OCI-LY3 (cell line): ENCODE data around the gene CDH23.

Experiments used
- H2AFZ ChIP-seq: fragments of 200-600, 300-600 bp; shearing (Covaris generic); 2 replicates; pipeline ENCODE4 v1.6.0; 2014; ENCODE audit warnings: antibody characterized with exemption, low read depth, low read length
- H3K27ac ChIP-seq: fragments of 200-600, 300-600 bp; sonication (generic); 2 replicates; pipeline ENCODE4 v1.5.1; 2014; ENCODE audit warnings: mild to moderate bottlenecking, low read length, moderate library complexity, mixed read lengths
- H3K27me3 ChIP-seq: fragments of 200-600, 300-600 bp; sonication (generic); 2 replicates; pipeline ENCODE4 v1.6.1; 2014; ENCODE audit warnings: low read depth, low read length, mixed read lengths
- H3K36me3 ChIP-seq: fragments of 200-600, 300-600 bp; sonication (generic); replicated peaks from 2 replicates; pipeline ENCODE3; 2014; ENCODE audit warnings: low read depth, low read length, mixed read lengths
- H3K4me1 ChIP-seq: fragments of 300-600, 200-600 bp; sonication (generic); 2 replicates; pipeline ENCODE4 v1.6.1; 2014; ENCODE audit warnings: low read length, mixed read lengths
- H3K4me2 ChIP-seq: fragments of 200-600, 300-600 bp; sonication (generic); 2 replicates; pipeline ENCODE4 v1.6.1; 2014; ENCODE audit warnings: low read length, mixed read lengths
- H3K4me3 ChIP-seq: fragments of 300-600, 200-600 bp; sonication (generic); 2 replicates; pipeline ENCODE4 v1.5.1; 2014; ENCODE audit warnings: antibody characterized with exemption, mild to moderate bottlenecking, low read length, moderate library complexity
- H3K79me2 ChIP-seq: fragments of 300-600, 200-600 bp; shearing (Covaris generic); 2 replicates; pipeline ENCODE4 v1.6.1; 2014; ENCODE audit warnings: mild to moderate bottlenecking, low read length, mixed read lengths
- H3K9ac ChIP-seq: fragments of 300-600, 200-600 bp; shearing (Covaris generic); 2 replicates; pipeline ENCODE4 v1.6.0; 2014; ENCODE audit warnings: mild to moderate bottlenecking, low read length, moderate library complexity
- H3K9me3 ChIP-seq: fragments of 200-600, 300-600 bp; shearing (Covaris generic); 2 replicates; pipeline ENCODE4 v1.6.1; 2014; ENCODE audit warnings: low read length, mixed read lengths; ENCODE audit not compliant: insufficient read depth
- H4K20me1 ChIP-seq: fragments of 200-600, 300-600 bp; sonication (generic); 2 replicates; pipeline ENCODE4 v1.6.1; 2016; ENCODE audit warnings: low read length, mixed read lengths; ENCODE audit not compliant: insufficient read depth
- EZH2phosphoT487 ChIP-seq: fragments of 200-600 bp; shearing (Covaris generic); IDR thresholded peaks from 2 replicates; pipeline ENCODE4 v1.6.1; 2018; ENCODE audit warnings: antibody characterized with exemption, mixed run types, low read depth
- TF ChIP-seq, protein P1 (sequence below): fragments of 200-600, 300-600 bp; sonication (generic); IDR thresholded peaks from 2 replicates; pipeline ENCODE4 v1.5.1; 2014; ENCODE audit warnings: antibody characterized with exemption, low read length, low read depth

Gene CDH23

DNA sequence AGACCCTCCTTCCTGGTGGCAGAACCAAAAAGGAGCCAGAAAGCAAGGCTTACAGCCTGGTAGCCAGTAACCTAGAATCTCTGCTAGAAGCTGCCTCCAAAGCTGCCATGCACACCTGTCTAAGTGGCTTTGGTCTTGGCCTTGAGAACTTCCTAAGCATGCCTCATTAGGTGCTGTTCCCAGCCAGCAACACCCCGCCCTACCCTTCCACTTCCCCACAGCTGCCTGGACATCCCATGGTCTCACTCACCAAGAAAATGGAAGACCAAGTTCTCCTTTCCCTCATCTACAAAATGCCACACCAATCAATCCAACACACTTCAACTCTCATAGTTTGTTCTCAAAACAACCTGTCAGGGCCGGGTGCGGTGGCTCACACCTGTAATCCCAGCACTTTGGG is 450.1 kb downstream of the CDH23 start:
- Histone ChIP-seq H2AFZ (no peak overlapping the region), H3K36me3 (no peaks in the 10 kb centered on the region), H3K79me2 (peaks cover 44% of the 10 kb centered on the region), H3K4me3 (no peak overlapping the region), H3K9me3 (no peaks in the 10 kb centered on the region), H4K20me1 (peaks cover 57% of the 10 kb centered on the region), H3K4me1 (peaks cover 11% of the 10 kb centered on the region), H3K27me3 (peaks cover 12% of the 10 kb centered on the region), H3K4me2 (no peak overlapping the region), H3K27ac (no peak overlapping the region), H3K9ac (no peak overlapping the region)
- TF ChIP-seq, protein P1, sequence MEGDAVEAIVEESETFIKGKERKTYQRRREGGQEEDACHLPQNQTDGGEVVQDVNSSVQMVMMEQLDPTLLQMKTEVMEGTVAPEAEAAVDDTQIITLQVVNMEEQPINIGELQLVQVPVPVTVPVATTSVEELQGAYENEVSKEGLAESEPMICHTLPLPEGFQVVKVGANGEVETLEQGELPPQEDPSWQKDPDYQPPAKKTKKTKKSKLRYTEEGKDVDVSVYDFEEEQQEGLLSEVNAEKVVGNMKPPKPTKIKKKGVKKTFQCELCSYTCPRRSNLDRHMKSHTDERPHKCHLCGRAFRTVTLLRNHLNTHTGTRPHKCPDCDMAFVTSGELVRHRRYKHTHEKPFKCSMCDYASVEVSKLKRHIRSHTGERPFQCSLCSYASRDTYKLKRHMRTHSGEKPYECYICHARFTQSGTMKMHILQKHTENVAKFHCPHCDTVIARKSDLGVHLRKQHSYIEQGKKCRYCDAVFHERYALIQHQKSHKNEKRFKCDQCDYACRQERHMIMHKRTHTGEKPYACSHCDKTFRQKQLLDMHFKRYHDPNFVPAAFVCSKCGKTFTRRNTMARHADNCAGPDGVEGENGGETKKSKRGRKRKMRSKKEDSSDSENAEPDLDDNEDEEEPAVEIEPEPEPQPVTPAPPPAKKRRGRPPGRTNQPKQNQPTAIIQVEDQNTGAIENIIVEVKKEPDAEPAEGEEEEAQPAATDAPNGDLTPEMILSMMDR = no peak
- no peak for TF ChIP-seq EZH2phosphoT487

DNA sequence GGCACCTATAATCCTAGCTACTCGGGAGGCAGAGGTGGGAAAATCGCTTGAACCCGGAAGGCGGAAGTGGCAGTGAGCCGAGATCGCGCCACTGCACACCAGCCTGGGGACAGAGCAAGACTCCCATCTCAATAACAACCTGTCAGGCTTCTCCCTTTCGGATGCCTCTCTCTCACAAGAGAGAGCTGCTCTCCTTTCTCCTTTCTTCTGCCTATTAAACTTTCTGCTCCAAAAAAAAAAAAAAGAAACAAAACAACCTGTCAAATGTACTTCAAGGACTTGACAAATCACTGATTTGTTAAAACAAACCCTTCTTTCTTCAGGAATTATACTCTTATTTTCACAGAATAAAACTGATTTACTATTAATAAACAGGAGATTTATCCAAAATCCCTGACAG is 450.7 kb downstream of the CDH23 start:
- peaks cover 15% of the 10 kb centered on the region for H3K4me1 ChIP-seq
- no peak overlapping the region for H3K4me2 ChIP-seq
- TF ChIP-seq EZH2phosphoT487 = no peak
- TF ChIP-seq, protein P1 = no peak
- H3K9me3 ChIP-seq = no peaks in the 10 kb centered on the region
- H2AFZ ChIP-seq = no peak overlapping the region
- peaks cover 41% of the 10 kb centered on the region for H3K79me2 ChIP-seq
- H3K9ac ChIP-seq = no peak overlapping the region
- no peak overlapping the region for H3K27ac ChIP-seq
- peaks cover 52% of the 10 kb centered on the region for H4K20me1 ChIP-seq
- no peaks in the 10 kb centered on the region for H3K36me3 ChIP-seq
- H3K4me3 ChIP-seq = no peak overlapping the region
- H3K27me3 ChIP-seq = peaks cover 12% of the 10 kb centered on the region

DNA sequence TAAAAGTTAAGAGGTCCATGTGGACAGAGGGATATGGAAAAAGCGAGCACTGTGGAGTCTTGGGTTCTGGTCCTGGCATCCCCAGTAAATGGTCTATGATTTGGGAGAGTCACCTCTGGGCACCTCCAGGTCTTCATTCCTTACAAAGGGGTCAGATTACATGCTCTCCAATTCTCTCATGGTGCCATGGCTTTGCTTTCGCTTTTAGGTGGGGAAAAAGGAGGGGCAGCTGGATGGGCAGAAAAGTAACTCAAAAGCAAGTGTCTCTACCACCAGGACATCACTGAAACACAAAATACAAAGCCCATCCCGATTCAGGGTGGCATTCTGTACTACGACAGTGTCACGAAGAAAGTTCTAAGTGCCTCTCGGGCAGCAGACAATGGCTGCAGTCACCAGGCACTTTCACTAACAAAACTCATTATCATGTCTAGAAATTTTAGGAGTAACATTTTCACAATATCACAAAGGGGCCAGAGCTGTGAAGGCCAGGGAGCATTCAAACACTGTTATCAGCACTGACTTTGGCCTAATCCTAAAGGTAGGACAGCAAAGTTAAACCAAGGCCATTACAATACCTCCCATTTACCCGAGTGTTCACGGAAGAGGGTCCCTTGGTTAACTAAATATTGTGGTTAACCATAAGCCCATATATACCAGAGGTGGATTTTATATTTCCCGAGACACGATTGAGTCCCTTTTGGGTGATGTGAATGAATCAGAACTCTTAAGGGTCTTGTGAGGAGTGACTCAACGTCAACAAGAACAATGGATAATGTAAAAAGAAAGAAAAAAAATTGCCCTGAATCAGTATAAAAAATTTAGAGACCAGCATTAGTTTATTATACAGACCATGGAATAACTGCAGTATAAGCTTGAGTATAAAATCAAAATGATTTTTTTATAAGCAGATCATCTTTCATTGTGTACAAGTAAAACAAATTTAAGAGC is 451.9 kb downstream of the CDH23 start:
- Histone ChIP-seq H3K4me3 (no peak overlapping the region), H3K27me3 (peaks cover under 1% of the 10 kb centered on the region; the same call in 1 of the 2 replicates), H2AFZ (no peak overlapping the region), H3K4me1 (peaks cover 13% of the 10 kb centered on the region), H3K9me3 (no peaks in the 10 kb centered on the region), H3K4me2 (no peak overlapping the region), H3K36me3 (no peaks in the 10 kb centered on the region), H4K20me1 (peaks cover 40% of the 10 kb centered on the region), H3K79me2 (peaks cover 31% of the 10 kb centered on the region), H3K27ac (no peak overlapping the region), H3K9ac (no peak overlapping the region)
- TF ChIP-seq EZH2phosphoT487 = no peak
- TF ChIP-seq, protein P1 = no peak

DNA sequence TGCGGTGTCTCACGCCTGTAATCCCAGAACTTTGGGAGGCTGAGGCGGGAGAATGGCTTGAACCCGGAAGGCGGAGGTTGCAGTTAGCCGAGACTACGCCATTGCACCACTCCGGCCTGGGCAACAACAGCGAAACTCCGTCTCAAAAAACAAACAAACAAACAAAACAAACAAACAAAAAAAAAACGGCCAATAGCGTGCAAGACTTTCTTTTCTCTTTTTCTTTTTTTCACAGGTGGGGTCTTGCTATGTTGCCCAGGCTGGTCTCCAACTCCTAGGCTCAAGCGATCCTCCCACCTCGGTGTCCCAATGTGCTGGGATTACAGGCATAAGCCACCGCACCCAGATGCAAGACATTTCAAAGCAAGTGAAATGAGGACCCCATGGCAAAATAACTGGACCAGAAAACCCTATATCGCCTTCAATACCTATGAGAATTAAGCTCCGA is 452.8 kb downstream of the CDH23 start:
- TF ChIP-seq EZH2phosphoT487 = no peak
- TF ChIP-seq, protein P1 = no peak
- peaks cover 31% of the 10 kb centered on the region for H3K79me2 ChIP-seq
- no peaks in the 10 kb centered on the region for H3K9me3 ChIP-seq
- H3K36me3 ChIP-seq = no peaks in the 10 kb centered on the region
- no peak overlapping the region for H3K27ac ChIP-seq
- H2AFZ ChIP-seq = no peak overlapping the region
- H3K4me2 ChIP-seq = 0 out of 2 replicates have a peak overlapping the region, but pooled peaks have one; percentile 93
- no peak overlapping the region for H3K4me3 ChIP-seq
- peaks cover 34% of the 10 kb centered on the region for H4K20me1 ChIP-seq
- no peak overlapping the region for H3K9ac ChIP-seq
- H3K4me1 ChIP-seq = peaks cover 13% of the 10 kb centered on the region
- no peaks in the 10 kb centered on the region for H3K27me3 ChIP-seq
